OCI-LY3 (cell line): ENCODE data around the gene FHOD3.

Experiments used
- H2AFZ ChIP-seq: fragments of 200-600, 300-600 bp; shearing (Covaris generic); 2 replicates; pipeline ENCODE4 v1.6.0; 2014; ENCODE audit warnings: antibody characterized with exemption, low read depth, low read length
- H3K27ac ChIP-seq: fragments of 200-600, 300-600 bp; sonication (generic); 2 replicates; pipeline ENCODE4 v1.5.1; 2014; ENCODE audit warnings: mild to moderate bottlenecking, low read length, moderate library complexity, mixed read lengths
- H3K27me3 ChIP-seq: fragments of 200-600, 300-600 bp; sonication (generic); 2 replicates; pipeline ENCODE4 v1.6.1; 2014; ENCODE audit warnings: low read depth, low read length, mixed read lengths
- H3K36me3 ChIP-seq: fragments of 200-600, 300-600 bp; sonication (generic); replicated peaks from 2 replicates; pipeline ENCODE3; 2014; ENCODE audit warnings: low read depth, low read length, mixed read lengths
- H3K4me1 ChIP-seq: fragments of 300-600, 200-600 bp; sonication (generic); 2 replicates; pipeline ENCODE4 v1.6.1; 2014; ENCODE audit warnings: low read length, mixed read lengths
- H3K4me2 ChIP-seq: fragments of 200-600, 300-600 bp; sonication (generic); 2 replicates; pipeline ENCODE4 v1.6.1; 2014; ENCODE audit warnings: low read length, mixed read lengths
- H3K4me3 ChIP-seq: fragments of 300-600, 200-600 bp; sonication (generic); 2 replicates; pipeline ENCODE4 v1.5.1; 2014; ENCODE audit warnings: antibody characterized with exemption, mild to moderate bottlenecking, low read length, moderate library complexity
- H3K79me2 ChIP-seq: fragments of 300-600, 200-600 bp; shearing (Covaris generic); 2 replicates; pipeline ENCODE4 v1.6.1; 2014; ENCODE audit warnings: mild to moderate bottlenecking, low read length, mixed read lengths
- H3K9ac ChIP-seq: fragments of 300-600, 200-600 bp; shearing (Covaris generic); 2 replicates; pipeline ENCODE4 v1.6.0; 2014; ENCODE audit warnings: mild to moderate bottlenecking, low read length, moderate library complexity
- H3K9me3 ChIP-seq: fragments of 200-600, 300-600 bp; shearing (Covaris generic); 2 replicates; pipeline ENCODE4 v1.6.1; 2014; ENCODE audit warnings: low read length, mixed read lengths; ENCODE audit not compliant: insufficient read depth
- H4K20me1 ChIP-seq: fragments of 200-600, 300-600 bp; sonication (generic); 2 replicates; pipeline ENCODE4 v1.6.1; 2016; ENCODE audit warnings: low read length, mixed read lengths; ENCODE audit not compliant: insufficient read depth
- CTCF ChIP-seq: fragments of 200-600, 300-600 bp; sonication (generic); IDR thresholded peaks from 2 replicates; pipeline ENCODE4 v1.5.1; 2014; ENCODE audit warnings: antibody characterized with exemption, low read length, low read depth
- EZH2phosphoT487 ChIP-seq: fragments of 200-600 bp; shearing (Covaris generic); IDR thresholded peaks from 2 replicates; pipeline ENCODE4 v1.6.1; 2018; ENCODE audit warnings: antibody characterized with exemption, mixed run types, low read depth

Gene FHOD3

GRCh38 chr18:36724169-36724568 lies 426.7 kb downstream of the FHOD3 start:
- H3K9ac ChIP-seq = no peak overlapping the region
- no peaks in the 10 kb centered on the region for H3K9me3 ChIP-seq
- H4K20me1 ChIP-seq = no peaks in the 10 kb centered on the region
- H3K4me1 ChIP-seq = no peaks in the 10 kb centered on the region
- no peak for TF ChIP-seq EZH2phosphoT487
- TF ChIP-seq CTCF = no peak
- H3K36me3 ChIP-seq = no peaks in the 10 kb centered on the region
- no peak overlapping the region for H3K27ac ChIP-seq
- H2AFZ ChIP-seq = no peak overlapping the region
- H3K4me2 ChIP-seq = no peak overlapping the region
- no peak overlapping the region for H3K4me3 ChIP-seq
- H3K27me3 ChIP-seq = peaks cover 18% of the 10 kb centered on the region
- H3K79me2 ChIP-seq = no peaks in the 10 kb centered on the region

- peaks cover 15% of the 10 kb centered on the region; the same call in 1 of the 2 replicates for H3K27me3 ChIP-seq
- H3K79me2 ChIP-seq = no peaks in the 10 kb centered on the region
- no peak overlapping the region for H3K4me3 ChIP-seq
- H3K4me2 ChIP-seq = no peak overlapping the region
- H3K27ac ChIP-seq = no peak overlapping the region
- no peaks in the 10 kb centered on the region for H3K4me1 ChIP-seq
- H3K9ac ChIP-seq = no peak overlapping the region
- no peaks in the 10 kb centered on the region for H4K20me1 ChIP-seq
- H3K36me3 ChIP-seq = no peaks in the 10 kb centered on the region
- TF ChIP-seq CTCF (no peak), EZH2phosphoT487 (no peak)
- no peaks in the 10 kb centered on the region for H3K9me3 ChIP-seq
- no peak overlapping the region for H2AFZ ChIP-seq
These were observed 427.1 kb downstream of the FHOD3 start for GRCh38 chr18:36724591-36725001.

GRCh38 chr18:36728345-36728744 lies 430.8 kb downstream of the FHOD3 start:
- TF ChIP-seq EZH2phosphoT487 (no peak), CTCF (no peak)
- Histone ChIP-seq H3K4me3 (no peak overlapping the region), H4K20me1 (no peaks in the 10 kb centered on the region), H3K79me2 (no peaks in the 10 kb centered on the region), H3K27ac (no peak overlapping the region), H3K27me3 (0 out of 2 replicates have a peak, but pooled peaks cover 5% of the 10 kb centered on the region), H3K36me3 (no peaks in the 10 kb centered on the region), H2AFZ (no peak overlapping the region), H3K4me2 (no peak overlapping the region), H3K4me1 (no peaks in the 10 kb centered on the region), H3K9ac (no peak overlapping the region), H3K9me3 (0 out of 2 replicates have a peak, but pooled peaks cover 3% of the 10 kb centered on the region)

GRCh38 chr18:36729197-36729596 lies 431.7 kb downstream of the FHOD3 start:
- H3K9me3 ChIP-seq = 0 out of 2 replicates have a peak, but pooled peaks cover 3% of the 10 kb centered on the region
- H3K9ac ChIP-seq = no peak overlapping the region
- no peaks in the 10 kb centered on the region for H3K79me2 ChIP-seq
- no peak overlapping the region for H3K27ac ChIP-seq
- no peak overlapping the region for H2AFZ ChIP-seq
- H3K36me3 ChIP-seq = no peaks in the 10 kb centered on the region
- H3K4me3 ChIP-seq = no peak overlapping the region
- H3K27me3 ChIP-seq = 0 out of 2 replicates have a peak, but pooled peaks cover 3% of the 10 kb centered on the region
- H3K4me1 ChIP-seq = no peaks in the 10 kb centered on the region
- TF ChIP-seq EZH2phosphoT487 = no peak
- no peak for TF ChIP-seq CTCF
- no peak overlapping the region for H3K4me2 ChIP-seq
- H4K20me1 ChIP-seq = no peaks in the 10 kb centered on the region
